Gastroesophageal sphincter (tissue), 3 donors: ENCODE measurements around the gene NCOA4.

ENCODE experiments used
- EP300 ChIP-seq: sonication (generic); formaldehyde crosslinking; IDR thresholded peaks from one replicate; pipeline ENCODE4 v1.6.1; 2017; ENCODE audit warnings: antibody characterized with exemption, mild to moderate bottlenecking
- POLR2A ChIP-seq, 2 donors: fragments of 450-650 bp; IDR thresholded peaks; one replicate each; pipeline ENCODE4 v1.6.1; 2017; ENCODE audit warnings: antibody characterized with exemption in 2 of 2, mild to moderate bottlenecking in 2 of 2, moderate library complexity in 1 of 2
- POLR2AphosphoS5 ChIP-seq: sonication (generic); formaldehyde crosslinking; IDR thresholded peaks from one replicate; pipeline ENCODE4 v1.6.1; 2017; ENCODE audit warnings: antibody characterized with exemption
- TF ChIP-seq, protein P1 (sequence below), 4 experiments: fragments of 200-600 bp in 2 of 4; fragments of 450-650 bp in 2 of 4; sonication (generic) in 1 of 4; IDR thresholded peaks; one replicate each; pipeline ENCODE4 v1.5.1; 2017 to 2019; ENCODE audit warnings: antibody characterized with exemption in 4 of 4, mild to moderate bottlenecking in 2 of 4, moderate library complexity in 2 of 4

DNA sequence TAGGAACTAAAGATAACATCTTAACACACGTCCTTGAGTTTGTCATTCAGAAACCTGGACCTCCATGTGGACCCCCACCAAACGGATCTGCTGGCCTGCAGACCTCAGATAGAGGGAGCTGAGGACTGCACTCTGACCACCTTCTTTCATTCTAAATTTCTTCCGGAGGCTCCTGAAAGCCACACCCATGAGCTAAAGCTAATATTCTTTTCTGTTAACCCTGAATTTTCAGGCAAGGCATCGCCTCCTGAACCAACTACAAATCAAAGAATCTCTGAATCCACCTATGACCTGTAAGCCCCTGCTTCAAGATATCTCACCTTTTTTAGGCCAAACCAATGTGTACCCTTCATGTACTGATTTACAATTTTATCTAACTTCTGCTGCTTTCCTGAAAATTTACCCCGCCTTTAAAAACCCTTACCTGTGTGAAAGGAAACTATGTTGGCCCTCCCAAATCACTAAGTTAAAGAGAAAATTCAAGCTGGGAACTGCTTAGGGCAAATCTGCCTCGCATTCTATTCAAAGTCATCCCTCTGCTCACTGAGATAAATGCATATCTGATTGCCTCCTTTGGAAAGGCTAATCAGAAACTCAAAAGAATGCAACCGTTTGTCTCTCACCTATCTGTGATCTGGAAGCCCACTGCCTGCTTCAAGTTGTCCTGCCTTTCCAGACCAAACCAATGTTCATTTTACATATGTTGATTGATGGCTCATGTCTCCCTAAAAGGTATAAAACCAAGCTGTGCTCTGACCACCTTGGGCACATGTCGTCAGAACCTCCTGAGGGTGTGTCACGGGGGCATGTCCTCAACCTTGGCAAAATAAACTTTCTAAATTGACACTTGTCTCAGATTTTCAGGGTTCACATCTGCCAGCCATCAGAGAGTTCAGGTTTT, 23.4 kb upstream of the NCOA4 start:
- TF ChIP-seq, protein P1, sequence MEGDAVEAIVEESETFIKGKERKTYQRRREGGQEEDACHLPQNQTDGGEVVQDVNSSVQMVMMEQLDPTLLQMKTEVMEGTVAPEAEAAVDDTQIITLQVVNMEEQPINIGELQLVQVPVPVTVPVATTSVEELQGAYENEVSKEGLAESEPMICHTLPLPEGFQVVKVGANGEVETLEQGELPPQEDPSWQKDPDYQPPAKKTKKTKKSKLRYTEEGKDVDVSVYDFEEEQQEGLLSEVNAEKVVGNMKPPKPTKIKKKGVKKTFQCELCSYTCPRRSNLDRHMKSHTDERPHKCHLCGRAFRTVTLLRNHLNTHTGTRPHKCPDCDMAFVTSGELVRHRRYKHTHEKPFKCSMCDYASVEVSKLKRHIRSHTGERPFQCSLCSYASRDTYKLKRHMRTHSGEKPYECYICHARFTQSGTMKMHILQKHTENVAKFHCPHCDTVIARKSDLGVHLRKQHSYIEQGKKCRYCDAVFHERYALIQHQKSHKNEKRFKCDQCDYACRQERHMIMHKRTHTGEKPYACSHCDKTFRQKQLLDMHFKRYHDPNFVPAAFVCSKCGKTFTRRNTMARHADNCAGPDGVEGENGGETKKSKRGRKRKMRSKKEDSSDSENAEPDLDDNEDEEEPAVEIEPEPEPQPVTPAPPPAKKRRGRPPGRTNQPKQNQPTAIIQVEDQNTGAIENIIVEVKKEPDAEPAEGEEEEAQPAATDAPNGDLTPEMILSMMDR (IDR thresholded peaks at IDR 0.05), result no peak
- TF ChIP-seq POLR2A (IDR thresholded peaks at IDR 0.05) (no peak), POLR2AphosphoS5 (no peak), EP300 (no peak)
